ENCODE data around the gene HPS5.
A peak's percentile ranks its signal among the peaks of the same experiment; 100 is the strongest.
"Not testable (repeated sequence)": the region's sequence is repeated elsewhere in the genome, so short reads cannot be mapped to it uniquely, and the experiment has no call there.

The HPS5 gene

GRCh38 chr11:18321969-18322711 is at the start of gene HPS5, which contains the start of gene GTF2H1:
TSS of gene HPS5 (minus strand) at chr11:18322140. CDS start at chr11:18317858, 4,282 bp downstream.
TSS of gene GTF2H1 (plus strand) at chr11:18322567. CDS start at chr11:18333075, 10,508 bp downstream.
- FAIRE-seq = peak; percentile 99
- peak; percentile 80 for DNase-seq (ENCODE audit: insufficient read length, low spot score)

GRCh38 chr11:18371279-18371678 is 49.3 kb upstream of the HPS5 start:
- no peak for DNase-seq (ENCODE audit: insufficient read length, low spot score)
- FAIRE-seq = no peak

- FAIRE-seq = no peak
- no peak for DNase-seq (ENCODE audit: insufficient read length, low spot score)
Measured at GRCh38 chr11:18369398-18369797, 47.5 kb upstream of the HPS5 start.

GRCh38 chr11:18368221-18368620 is 46.3 kb upstream of the HPS5 start:
- DNase-seq (ENCODE audit: insufficient read length, low spot score) (no peak), FAIRE-seq (no peak)

- FAIRE-seq = no peak
Measured at GRCh38 chr11:18367431-18367830, 45.5 kb upstream of the HPS5 start.

GRCh38 chr11:18366286-18366685 is 44.3 kb upstream of the HPS5 start:
- FAIRE-seq (no peak), DNase-seq (ENCODE audit: insufficient read length, low spot score) (no peak)

More at GRCh38 chr11:18367431-18367830, 45.5 kb upstream of the HPS5 start:
- no peak for DNase-seq (ENCODE audit: insufficient read length, low spot score)

GRCh38 chr11:18365741-18366140 is 43.8 kb upstream of the HPS5 start:
- no peak for FAIRE-seq
- no peak for DNase-seq (ENCODE audit: insufficient read length, low spot score)

GRCh38 chr11:18364495-18365073 is 42.6 kb upstream of the HPS5 start:
- DNase-seq (ENCODE audit: insufficient read length, low spot score) (no peak), FAIRE-seq (no peak)

- DNase-seq (ENCODE audit: insufficient read length, low spot score) (no peak), FAIRE-seq (no peak)
Measured at GRCh38 chr11:18361154-18361553, 39.2 kb upstream of the HPS5 start.

GRCh38 chr11:18358646-18359045 is 36.7 kb upstream of the HPS5 start:
- DNase-seq (ENCODE audit: insufficient read length, low spot score) = no peak
- no peak for FAIRE-seq

GRCh38 chr11:18352581-18352980 is 30.6 kb upstream of the HPS5 start:
- no peak for DNase-seq (ENCODE audit: insufficient read length, low spot score)
- no peak for FAIRE-seq

- no peak for DNase-seq (ENCODE audit: insufficient read length, low spot score)
- no peak for FAIRE-seq
Measured at GRCh38 chr11:18347471-18348125, 25.7 kb upstream of the HPS5 start.

- no peak for FAIRE-seq
- DNase-seq (ENCODE audit: insufficient read length, low spot score) = no peak
Measured at GRCh38 chr11:18332891-18333290, 11.0 kb upstream of the HPS5 start.

- no peak for FAIRE-seq
- DNase-seq (ENCODE audit: insufficient read length, low spot score) = no peak
Measured at GRCh38 chr11:18332302-18332701, 10.4 kb upstream of the HPS5 start.

- FAIRE-seq = no peak
- DNase-seq (ENCODE audit: insufficient read length, low spot score) = no peak
Measured at GRCh38 chr11:18330921-18331320, 9.0 kb upstream of the HPS5 start.

GRCh38 chr11:18329196-18329870 is 7.4 kb upstream of the HPS5 start:
- FAIRE-seq = peak; percentile 80
- no peak for DNase-seq (ENCODE audit: insufficient read length, low spot score)

GRCh38 chr11:18324381-18324780 is 2.4 kb upstream of the HPS5 start:
- FAIRE-seq (peak; percentile 28), DNase-seq (ENCODE audit: insufficient read length, low spot score) (no peak)

- not testable (repeated sequence) for FAIRE-seq; DNase-seq (ENCODE audit: insufficient read length, low spot score)
Measured at GRCh38 chr11:18323881-18324280, 1.9 kb upstream of the HPS5 start.

- no peak for DNase-seq (ENCODE audit: insufficient read length, low spot score)
- FAIRE-seq = no peak
Measured at GRCh38 chr11:18322818-18323570, 1.1 kb upstream of the HPS5 start.

- DNase-seq (ENCODE audit: insufficient read length, low spot score) = no peak
- FAIRE-seq = no peak
Measured at GRCh38 chr11:18321578-18321968, 367 bp downstream of the HPS5 start.

Measured in GM19239 (cell line).